Endothelial cell of umbilical vein (primary cell): Measurements from ENCODE around the gene CHAC2. TPM values are rescaled to one million over a fixed set of nuclear protein-coding genes. Genes with fewer than 3 reads are reported as not detected.

Experiments
- BruUV-seq: library from RNA; stranded (reverse); fragments of 400-500 nt; replicated peaks from 2 replicates; lab custom pipeline; 2021; lab: Mats Ljungman, UMichigan
- CTCF ChIA-PET: fragments of 300-600, 350-600 bp; sonication (Branson Sonifier 250); formaldehyde crosslinking; loops from one replicate; lab custom pipeline; 2021; ENCODE audit warnings: antibody characterized with exemption, inconsistent platforms; lab: Charles Lee
- POLR2A ChIA-PET: fragments of 300-600, 350-600 bp; sonication (Branson Sonifier 250); formaldehyde crosslinking; loops from one replicate; lab custom pipeline; 2021; ENCODE audit warnings: antibody characterized with exemption, inconsistent platforms; lab: Charles Lee
- DNase-seq: peaks from one replicate; pipeline ENCODE4 v3.0.0-alpha.2; 2011; ENCODE audit warnings: low read depth, low spot score
- FAIRE-seq: peaks from 2 replicates; lab custom pipeline; 2011; peaks lifted over from hg19 to GRCh38; lab: Jason Lieb, UNC
- H2AFZ ChIP-seq: 2 replicates; pipeline ENCODE4 v1.6.0; 2012; ENCODE audit warnings: low read depth, low read length, control low read depth, inconsistent platforms
- H3K27ac ChIP-seq: 2 replicates; pipeline ENCODE4 v1.5.1; 2011; ENCODE audit warnings: low read depth, mild to moderate bottlenecking, control low read depth, low read length, moderate library complexity; ENCODE audit not compliant: insufficient read depth
- H3K27me3 ChIP-seq, 2 experiments: 2 replicates each; pipeline versions ENCODE4 v1.6.0 to v1.6.1; 2011; ENCODE audit warnings: low read length in 2 of 2, mixed read lengths in 1 of 2; ENCODE audit not compliant: control insufficient read depth in 2 of 2, insufficient read depth in 2 of 2
- H3K36me3 ChIP-seq, 2 experiments: 2 replicates in 1 of 2; 3 replicates in 1 of 2; pipeline ENCODE4 v1.5.1; 2011; ENCODE audit warnings: low read length in 2 of 2, mild to moderate bottlenecking in 1 of 2, moderate library complexity in 1 of 2; ENCODE audit not compliant: control insufficient read depth in 2 of 2, insufficient read depth in 2 of 2; ENCODE audit errors: extremely low read depth in 1 of 2
- H3K4me1 ChIP-seq: 3 replicates; pipeline ENCODE4 v1.5.1; 2011; ENCODE audit warnings: mild to moderate bottlenecking, low read length; ENCODE audit not compliant: control insufficient read depth, insufficient read depth; ENCODE audit errors: extremely low read depth
- H3K4me2 ChIP-seq: 2 replicates; pipeline ENCODE4 v1.6.1; 2011; ENCODE audit warnings: low read length, control low read depth, mixed read lengths; ENCODE audit not compliant: insufficient read depth
- H3K4me3 ChIP-seq, 3 experiments: fragments of 200-600 bp in 1 of 3; sonication (generic), shearing (Covaris generic) in 1 of 3; replicated peaks in 1 of 3; 2 replicates each; pipeline ENCODE4 v1.5.1; 2011 to 2016; ENCODE audit warnings: control low read depth in 3 of 3, low read length in 3 of 3, mild to moderate bottlenecking in 2 of 3, inconsistent platforms in 1 of 3, low read depth in 1 of 3, moderate library complexity in 1 of 3; ENCODE audit not compliant: insufficient read depth in 1 of 3
- H3K79me2 ChIP-seq: 2 replicates; pipeline ENCODE4 v1.6.0; 2012; ENCODE audit warnings: low read length, inconsistent platforms; ENCODE audit not compliant: control insufficient read depth, insufficient read depth
- H3K9ac ChIP-seq: replicated peaks from 2 replicates; pipeline ENCODE3; 2011; ENCODE audit warnings: low read length, control low read depth; ENCODE audit not compliant: insufficient read depth; ENCODE audit errors: extremely low read depth
- H3K9me1 ChIP-seq: replicated peaks from 3 replicates; pipeline ENCODE4 v1.6.0; 2011; ENCODE audit warnings: mild to moderate bottlenecking, low read length; ENCODE audit not compliant: control insufficient read depth, insufficient read depth; ENCODE audit errors: extremely low read depth
- H3K9me3 ChIP-seq: replicated peaks from 2 replicates; pipeline ENCODE4 v1.5.1; 2012; ENCODE audit warnings: low read length, inconsistent platforms; ENCODE audit not compliant: control insufficient read depth, insufficient read depth
- H4K20me1 ChIP-seq: replicated peaks from 2 replicates; pipeline ENCODE3; 2011; ENCODE audit warnings: mild to moderate bottlenecking, low read length; ENCODE audit not compliant: control insufficient read depth, insufficient read depth; ENCODE audit errors: extremely low read depth
- EZH2 ChIP-seq: IDR thresholded peaks from 2 replicates; pipeline ENCODE4 v1.6.1; 2012; ENCODE audit warnings: borderline replicate concordance, low read depth, mild to moderate bottlenecking, moderate library complexity, low read length, inconsistent platforms; ENCODE audit not compliant: severe bottlenecking
- FOS ChIP-seq: IDR thresholded peaks from 2 replicates; pipeline ENCODE4 v1.6.1; 2011; ENCODE audit warnings: mild to moderate bottlenecking, low read length, moderate library complexity, borderline replicate concordance; ENCODE audit not compliant: insufficient read depth
- GATA2 ChIP-seq: IDR thresholded peaks from 2 replicates; pipeline ENCODE4 v1.7.0; 2011; ENCODE audit warnings: low read depth, mild to moderate bottlenecking, moderate library complexity, mixed read lengths, low read length; ENCODE audit not compliant: insufficient read length, insufficient read depth
- JUN ChIP-seq: IDR thresholded peaks from 2 replicates; pipeline ENCODE4 v1.6.1; 2011; ENCODE audit warnings: borderline replicate concordance, low read depth; ENCODE audit not compliant: insufficient read length, insufficient read depth
- MYC ChIP-seq: IDR thresholded peaks from one replicate; pipeline ENCODE4 v1.6.1; 2011; ENCODE audit warnings: mild to moderate bottlenecking, low read depth, low read length
- POLR2A ChIP-seq: IDR thresholded peaks from 2 replicates; pipeline ENCODE4 v1.6.1; 2012; ENCODE audit warnings: low read depth, mild to moderate bottlenecking, control low read depth, low read length
- POLR2AphosphoS5 ChIP-seq: IDR thresholded peaks from 2 replicates; pipeline ENCODE4 v1.6.1; 2012; ENCODE audit warnings: low read depth, mild to moderate bottlenecking, control low read depth, low read length, moderate library complexity; ENCODE audit not compliant: insufficient read depth
- dilution Hi-C: fragments of 300-500 bp; cut with MboI; formaldehyde crosslinking; loops from one replicate; pipeline ENCODE4 v1.15.0; 2019; ENCODE audit warnings: low sequenced_read_pairs; ENCODE audit not compliant: extremely low pct_ligation_motif_present
- intact Hi-C: fragments of 100-400 bp; cut with micrococcal nuclease; formaldehyde crosslinking; loops from one replicate; pipeline ENCODE4 v1.10.0; 2022
- polyA plus RNA-seq, 4 experiments: library from polyadenylated mRNA; depleted of rRNA in 3 of 4; stranded (reverse) in 3 of 4; unstranded in 1 of 4; fragments of >200 nt; gene quantifications; 2 replicates each; pipeline versions ENCODE4 v1.2.1 to v1.2.3, GENCODE V29; 2011 to 2012; ENCODE audit warnings: missing spikeins in 1 of 4
- total RNA-seq: library from RNA; stranded (reverse); gene quantifications from 2 replicates; pipeline ENCODE4 v1.2.3, GENCODE V29; 2021
- TF ChIP-seq, protein P1 (sequence below): IDR thresholded peaks from 2 replicates; pipeline ENCODE4 v1.6.1; 2011; ENCODE audit not compliant: insufficient read depth, insufficient read length
- TF ChIP-seq, protein P2 (sequence below), 2 donors: IDR thresholded peaks; 1 replicate in 1 of 2; 2 replicates in 1 of 2; pipeline ENCODE4 v1.5.1; 2011; ENCODE audit warnings: low read length in 2 of 2, mild to moderate bottlenecking in 2 of 2, moderate library complexity in 2 of 2, control low read depth in 1 of 2, inconsistent platforms in 1 of 2, low read depth in 1 of 2; ENCODE audit not compliant: insufficient read depth in 1 of 2; ENCODE audit errors: extremely low read depth in 1 of 2

CHAC2 gene
- total and polyA plus RNA-seq, 2 donors (not counting 3 experiments of a cell fraction or from before 2014, with no cell fraction given), result 3.4 to 8.3 TPM

DNA sequence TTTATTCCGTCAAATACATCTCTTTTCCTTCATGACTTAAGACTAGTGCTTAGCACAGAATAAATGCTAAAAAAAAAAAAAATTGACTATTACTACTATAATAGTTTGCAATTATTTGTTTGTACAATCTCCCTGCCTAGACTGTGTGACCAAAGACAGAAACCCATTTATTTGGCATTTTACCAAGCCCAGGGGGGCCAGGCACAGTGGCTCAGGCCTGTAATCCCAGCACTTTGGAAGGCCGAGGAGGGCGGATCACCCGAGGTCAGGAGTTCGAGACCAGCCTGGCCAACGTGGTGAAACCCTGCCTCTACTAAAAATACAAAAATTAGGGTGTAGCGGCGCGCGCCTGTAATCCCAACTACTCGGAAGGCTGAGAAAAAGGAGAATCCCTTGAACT is 17.8 kb downstream of the CHAC2 start:
- H2AFZ ChIP-seq, result no peak overlapping the region
- dilution Hi-C loops (no loop called here), intact Hi-C loops (no loop called here)
- H3K27me3 ChIP-seq, result no peaks in the 10 kb centered on the region
- H3K79me2 ChIP-seq, result peaks cover 75% of the 10 kb centered on the region
- peak overlapping the region; percentile 91 for H3K9ac ChIP-seq
- H3K9me1 ChIP-seq, result no peaks in the 10 kb centered on the region
- ChIA-PET POLR2A (interaction anchor here (2.3 kb wide), 1 partner anchor 17 kb away, joined by 8 read pairs; the partner anchor contains the start of gene CHAC2), CTCF (interaction anchor here (2.8 kb wide), 1 partner anchor 17 kb away, joined by 13 read pairs; the partner anchor contains the start of gene CHAC2)
- H3K4me3 ChIP-seq, result peak overlapping the region in 2 of 3 experiments; percentile 92 to 98
- no peak for DNase-seq
- BruUV-seq, result no TSS peak
- H3K27ac ChIP-seq, result no peak overlapping the region
- H3K36me3 ChIP-seq, result no peaks in the 10 kb centered on the region
- FAIRE-seq, result no peak
- H3K4me1 ChIP-seq, result peaks cover 23% of the 10 kb centered on the region
- no peaks in the 10 kb centered on the region for H3K9me3 ChIP-seq
- peak overlapping the region; percentile 91 for H3K4me2 ChIP-seq
- no peaks in the 10 kb centered on the region for H4K20me1 ChIP-seq
- TF ChIP-seq FOS, result no peak
- TF ChIP-seq, protein P1, sequence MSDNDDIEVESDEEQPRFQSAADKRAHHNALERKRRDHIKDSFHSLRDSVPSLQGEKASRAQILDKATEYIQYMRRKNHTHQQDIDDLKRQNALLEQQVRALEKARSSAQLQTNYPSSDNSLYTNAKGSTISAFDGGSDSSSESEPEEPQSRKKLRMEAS, result no peak
- TF ChIP-seq, protein P2, sequence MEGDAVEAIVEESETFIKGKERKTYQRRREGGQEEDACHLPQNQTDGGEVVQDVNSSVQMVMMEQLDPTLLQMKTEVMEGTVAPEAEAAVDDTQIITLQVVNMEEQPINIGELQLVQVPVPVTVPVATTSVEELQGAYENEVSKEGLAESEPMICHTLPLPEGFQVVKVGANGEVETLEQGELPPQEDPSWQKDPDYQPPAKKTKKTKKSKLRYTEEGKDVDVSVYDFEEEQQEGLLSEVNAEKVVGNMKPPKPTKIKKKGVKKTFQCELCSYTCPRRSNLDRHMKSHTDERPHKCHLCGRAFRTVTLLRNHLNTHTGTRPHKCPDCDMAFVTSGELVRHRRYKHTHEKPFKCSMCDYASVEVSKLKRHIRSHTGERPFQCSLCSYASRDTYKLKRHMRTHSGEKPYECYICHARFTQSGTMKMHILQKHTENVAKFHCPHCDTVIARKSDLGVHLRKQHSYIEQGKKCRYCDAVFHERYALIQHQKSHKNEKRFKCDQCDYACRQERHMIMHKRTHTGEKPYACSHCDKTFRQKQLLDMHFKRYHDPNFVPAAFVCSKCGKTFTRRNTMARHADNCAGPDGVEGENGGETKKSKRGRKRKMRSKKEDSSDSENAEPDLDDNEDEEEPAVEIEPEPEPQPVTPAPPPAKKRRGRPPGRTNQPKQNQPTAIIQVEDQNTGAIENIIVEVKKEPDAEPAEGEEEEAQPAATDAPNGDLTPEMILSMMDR (IDR thresholded peaks at IDR 0.05; ENCODE audit: extremely low read depth in 1 of 2, insufficient read depth in 1 of 2, low read depth in 1 of 2, low read length in 2 of 2), result no peak
- no peak for TF ChIP-seq EZH2
- TF ChIP-seq POLR2AphosphoS5, result no peak
- no peak for TF ChIP-seq JUN
- TF ChIP-seq POLR2A, result no peak
- no peak for TF ChIP-seq GATA2
- TF ChIP-seq MYC, result no peak
